Right ventricle myocardium inferior (tissue), 1 donor: ENCODE data around the gene LIMS4. TPM values are rescaled to one million over a fixed set of nuclear protein-coding genes. Genes with fewer than 3 reads are reported as not detected.
"Not testable (repeated sequence)": the region's sequence is repeated elsewhere in the genome, so short reads cannot be mapped to it uniquely, and the experiment has no call there.

Experiments
- ATAC-seq: fragments of 200-7000 bp; cut with Tn5 transposase; one replicate; pipeline ENCODE4 v1.9.1; 2020; ENCODE audit warnings: mild to moderate bottlenecking, moderate library complexity
- DNase-seq: peaks from one replicate; pipeline ENCODE4 v3.0.0; 2021; ENCODE audit errors: missing footprints
- intact Hi-C: fragments of 100-400 bp; cut with DNase I; formaldehyde crosslinking; loops from one replicate; pipeline ENCODE4 v1.11.0; 2022
- total RNA-seq: library from RNA; stranded (reverse); fragmentation: NEBNext Ultra II Directional; extraction: Animal tissue kit (Norgen Biotek cat#: 25700); gene quantifications from one replicate; pipeline ENCODE4 v1.2.1, GENCODE V29; 2021
- donor health status: DM: no; HTN: yes; CAD: no; lungs with severe emphysema.

LIMS4 gene
- total RNA-seq, 1 donor from 2014 or later = 3.7 TPM

DNA sequence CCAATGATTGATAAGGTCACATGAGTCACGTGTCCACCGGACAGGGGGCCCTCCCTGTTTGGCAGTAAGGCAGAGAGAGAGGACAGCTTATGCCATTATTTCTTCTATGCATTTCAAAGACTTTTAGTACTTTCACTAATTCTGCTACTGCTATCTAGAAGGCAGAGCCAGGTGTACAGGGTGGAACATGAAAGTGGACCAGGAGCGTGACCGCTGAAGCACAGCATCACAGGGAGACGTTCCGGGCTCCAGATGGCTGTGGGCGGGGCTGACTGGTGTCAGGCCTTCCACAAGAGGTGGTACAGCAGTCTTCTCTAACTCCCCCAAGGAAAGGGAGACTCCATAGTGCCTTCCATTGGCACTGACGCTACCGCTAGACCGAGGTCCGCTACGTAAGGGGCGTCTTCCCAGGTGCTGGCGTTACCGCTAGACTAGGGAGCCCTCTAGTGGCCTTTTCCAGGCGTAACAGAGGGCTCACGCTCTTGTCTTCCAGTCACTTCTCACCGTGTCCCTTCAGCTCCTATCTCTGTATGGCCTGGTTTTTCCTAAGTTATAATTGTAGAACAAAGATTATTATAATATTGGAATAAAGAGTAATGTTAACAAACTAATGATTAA, 71.5 kb downstream of the LIMS4 start:
- intact Hi-C loops, DNase-seq: not testable (repeated sequence)

DNA sequence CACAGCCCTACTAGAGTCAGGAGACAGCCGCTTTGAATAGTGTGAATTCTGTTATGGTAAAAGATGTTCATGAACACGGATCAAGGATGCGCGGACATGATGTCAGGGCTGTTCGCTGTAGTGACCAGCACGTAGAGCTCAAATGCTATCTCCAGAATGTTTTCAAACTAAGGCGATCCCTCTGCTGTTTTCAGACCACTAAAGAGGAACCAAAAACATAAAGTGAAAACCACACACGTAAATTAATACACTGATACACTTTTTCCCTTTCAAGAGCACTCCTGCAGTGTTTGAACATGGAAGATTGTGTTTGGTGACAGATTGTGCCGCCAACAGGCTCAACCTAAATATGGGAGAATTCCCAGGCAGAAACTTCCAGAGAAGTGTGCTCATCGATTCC, 73.2 kb downstream of the LIMS4 start:
- intact Hi-C loops, ATAC-seq, DNase-seq: not testable (repeated sequence)

More for the DNA sequence above, 71.5 kb downstream of the LIMS4 start:
- ATAC-seq = peak; percentile 80

DNA sequence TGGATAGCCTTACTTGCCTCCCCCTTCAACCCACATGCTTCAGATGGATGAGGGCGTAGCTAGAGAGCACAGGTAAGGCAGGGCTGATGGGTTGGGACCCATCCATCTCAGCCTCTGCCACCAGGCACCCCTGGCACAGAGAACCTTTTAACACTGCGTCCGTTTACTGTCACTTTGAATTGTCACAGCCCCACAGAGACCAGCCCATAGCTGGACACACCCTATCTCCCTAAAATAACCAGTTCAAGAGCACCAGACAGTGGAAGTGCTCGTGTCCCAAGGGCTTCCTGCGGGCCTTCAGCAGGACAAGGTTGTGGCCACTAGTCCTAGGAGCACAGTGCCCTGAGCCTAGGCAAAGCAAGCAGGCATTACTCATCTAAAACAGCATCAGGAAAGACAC, 76.6 kb downstream of the LIMS4 start:
- DNase-seq, ATAC-seq, intact Hi-C loops: not testable (repeated sequence)

Other genes with a start within 250 kb of the LIMS4 start
- gene RGPD6, start 104.4 kb upstream of the LIMS4 start, total RNA-seq = 5.0 TPM
- 0.87 TPM for gene BUB1, start 205.2 kb upstream of the LIMS4 start, total RNA-seq